GM23338 (cell line): ENCODE results near the gene CLEC4E.

Experiments used
- CREB1 ChIP-seq: fragments of 250-450 bp; sonication (Bioruptor Pico); IDR thresholded peaks from 2 replicates; pipeline ENCODE4 v1.5.0; 2020; ENCODE audit warnings: low read depth, mild to moderate bottlenecking, moderate library complexity
- CTCF ChIP-seq, 2 experiments: fragments of 200-600 bp in 1 of 2; sonication (generic) in 1 of 2; conservative IDR thresholded peaks; 2 replicates each; pipeline versions ENCODE4 v1.5.1 to v1.6.1; 2016 to 2017; ENCODE audit warnings: antibody characterized with exemption in 2 of 2, low read depth in 2 of 2, mild to moderate bottlenecking in 2 of 2, moderate library complexity in 1 of 2
- EZH2 ChIP-seq: fragments of 200-600 bp; sonication (generic); IDR thresholded peaks from one replicate; pipeline ENCODE4 v1.8.0; 2017; ENCODE audit warnings: antibody characterized with exemption, mild to moderate bottlenecking, low read depth; ENCODE audit not compliant: unreplicated experiment
- EZH2phosphoT487 ChIP-seq: fragments of 200-600 bp; sonication (generic); IDR thresholded peaks from one replicate; pipeline ENCODE4 v1.8.1; 2018; ENCODE audit warnings: antibody characterized with exemption; ENCODE audit not compliant: unreplicated experiment

- no peak; a peak in 1 of 4 replicates for TF ChIP-seq CTCF (conservative IDR thresholded peaks at IDR 0.05; ENCODE audit: low read depth in 2 of 2)
- TF ChIP-seq EZH2: no peak
- TF ChIP-seq CREB1 (CRISPR knock-in tag): no peak
- TF ChIP-seq EZH2phosphoT487: no peak
Observed at GRCh38 chr12:8566525-8566924, 25.8 kb upstream of the CLEC4E start.
